Measurements from ENCODE around the gene TAAR1. TPM values are rescaled to one million over a fixed set of nuclear protein-coding genes. Genes with fewer than 3 reads are reported as not detected.
"Not testable (repeated sequence)": the region's sequence is repeated elsewhere in the genome, so short reads cannot be mapped to it uniquely, and the experiment has no call there.

Gene TAAR1
- total and polyA plus RNA-seq, 9 donors: not detected

DNA sequence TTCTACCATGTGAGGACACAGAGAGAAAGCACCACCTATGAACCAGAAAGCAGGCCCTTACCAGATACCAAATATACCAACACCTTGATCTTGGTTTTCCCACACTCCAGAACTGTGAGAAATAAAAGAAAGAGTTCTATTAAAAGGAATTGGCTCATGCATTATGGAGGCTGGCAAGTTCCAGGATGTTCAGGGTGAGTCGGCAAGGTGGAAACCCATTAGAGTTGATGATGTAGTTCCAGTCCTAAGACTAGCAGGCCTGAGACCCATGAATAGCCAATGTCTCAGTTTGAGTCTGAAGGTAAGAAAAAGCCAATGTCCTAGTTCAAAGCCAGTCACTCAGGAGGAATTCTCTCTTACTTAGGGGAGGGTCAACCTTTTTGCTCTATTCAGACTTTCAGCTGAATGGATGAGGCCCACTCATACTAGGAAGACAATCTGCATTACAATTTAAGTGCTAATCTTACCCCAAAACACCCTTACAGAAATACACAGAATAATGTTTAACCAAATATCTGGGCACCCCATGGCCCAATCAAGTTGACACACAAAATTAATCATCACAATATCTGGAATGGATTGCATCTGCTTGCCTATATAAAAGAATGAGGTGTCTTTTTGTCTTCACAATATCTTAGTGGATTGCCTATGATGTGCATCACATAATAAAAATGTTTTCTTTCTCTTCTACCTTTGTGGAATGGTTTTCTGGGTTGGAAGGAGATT is 5.5 kb upstream of the TAAR1 start:
- H3K27ac ChIP-seq (ENCODE audit: low read length): no peak overlapping the region
- DNase-seq: no peak
- WGBS (ENCODE audit: insufficient coverage): 83% methylated on average over 1 of the region's 1 CpG
- H3K4me3 ChIP-seq (ENCODE audit: low read length): no peak overlapping the region
- no peaks in the 10 kb centered on the region for H3K36me3 ChIP-seq (ENCODE audit: control insufficient read depth, insufficient read depth, low read length)
- H3K27me3 ChIP-seq (ENCODE audit: control insufficient read depth, insufficient read depth, low read length): no peaks in the 10 kb centered on the region
- no peaks in the 10 kb centered on the region for H3K9me3 ChIP-seq (replicated peaks; ENCODE audit: control insufficient read depth, low read depth, low read length)
- H3K4me1 ChIP-seq (ENCODE audit: control insufficient read depth, insufficient read depth, low read length): no peaks in the 10 kb centered on the region

- no peak overlapping the region for H3K27ac ChIP-seq (ENCODE audit: low read length)
- H3K4me3 ChIP-seq (ENCODE audit: low read length): no peak overlapping the region
- H3K36me3 ChIP-seq (ENCODE audit: control insufficient read depth, insufficient read depth, low read length): no peaks in the 10 kb centered on the region
- no CpG with 5 or more reads among the region's 1 CpG for WGBS (ENCODE audit: insufficient coverage)
- DNase-seq: no peak
- no peaks in the 10 kb centered on the region for H3K27me3 ChIP-seq (ENCODE audit: control insufficient read depth, insufficient read depth, low read length)
- H3K9me3 ChIP-seq (replicated peaks; ENCODE audit: control insufficient read depth, low read depth, low read length): no peaks in the 10 kb centered on the region
- H3K4me1 ChIP-seq (ENCODE audit: control insufficient read depth, insufficient read depth, low read length): no peaks in the 10 kb centered on the region
These were observed 4.7 kb upstream of the TAAR1 start for GRCh38 chr6:132663661-132664060.

DNA sequence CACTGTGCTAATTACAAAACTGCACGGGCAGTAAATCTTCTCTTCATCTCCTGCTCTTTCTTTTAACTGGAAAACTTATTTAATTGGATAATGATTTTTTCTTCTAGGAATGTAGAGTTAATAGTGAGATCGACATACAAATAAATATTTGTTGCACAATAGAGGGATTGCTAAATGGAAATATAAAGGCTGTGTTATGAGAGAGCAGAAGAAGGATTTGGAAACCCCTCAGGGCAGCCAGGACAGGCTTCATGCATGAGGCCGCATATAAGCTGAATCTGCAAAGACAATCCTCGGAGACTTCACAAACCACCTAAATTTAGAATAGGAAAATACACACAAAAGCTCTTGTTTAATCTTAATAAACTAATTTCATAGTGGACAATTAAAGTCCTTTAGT is 2.9 kb upstream of the TAAR1 start:
- no peak overlapping the region for H3K4me3 ChIP-seq (ENCODE audit: low read length)
- WGBS (ENCODE audit: insufficient coverage): no CpG with 5 or more reads among the region's 4 CpGs

GRCh38 chr6:132651062-132651461 is 7.9 kb downstream of the TAAR1 start:
- Histone ChIP-seq H3K27ac (ENCODE audit: low read length) (no peak overlapping the region), H3K27me3 (ENCODE audit: control insufficient read depth, insufficient read depth, low read length) (no peaks in the 10 kb centered on the region), H3K9me3 (replicated peaks; ENCODE audit: control insufficient read depth, low read depth, low read length) (no peaks in the 10 kb centered on the region), H3K4me3 (ENCODE audit: low read length) (no peak overlapping the region), H3K4me1 (ENCODE audit: control insufficient read depth, insufficient read depth, low read length) (no peaks in the 10 kb centered on the region), H3K36me3 (ENCODE audit: control insufficient read depth, insufficient read depth, low read length) (no peaks in the 10 kb centered on the region)
- DNase-seq: peak; percentile 3
- WGBS (ENCODE audit: insufficient coverage): 80% methylated on average over 1 of the region's 3 CpGs

More for the DNA sequence above, 2.9 kb upstream of the TAAR1 start:
- Histone ChIP-seq H3K27me3 (ENCODE audit: control insufficient read depth, insufficient read depth, low read length) (no peaks in the 10 kb centered on the region), H3K36me3 (ENCODE audit: control insufficient read depth, insufficient read depth, low read length) (no peaks in the 10 kb centered on the region), H3K27ac (ENCODE audit: low read length) (no peak overlapping the region), H3K9me3 (replicated peaks; ENCODE audit: control insufficient read depth, low read depth, low read length) (no peaks in the 10 kb centered on the region), H3K4me1 (ENCODE audit: control insufficient read depth, insufficient read depth, low read length) (no peaks in the 10 kb centered on the region)
- DNase-seq: no peak

DNA sequence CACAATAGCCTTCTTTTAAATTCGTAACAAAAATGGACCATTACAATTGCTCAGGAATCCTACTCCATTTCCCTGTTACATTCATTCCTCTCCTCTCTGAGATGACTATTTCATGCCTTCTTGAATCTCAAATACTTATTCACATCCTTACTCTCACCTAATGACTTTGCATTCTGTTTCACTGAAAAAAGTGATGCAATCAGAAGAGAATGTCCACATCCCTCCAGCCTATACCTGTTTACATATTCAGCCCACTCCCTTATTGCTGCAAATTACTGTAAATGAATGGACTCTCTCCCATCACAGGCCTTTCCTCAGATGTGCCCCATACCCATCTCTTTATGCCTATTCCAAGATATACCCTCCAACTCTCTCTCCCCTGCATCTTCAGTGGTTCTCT is 8.6 kb downstream of the TAAR1 start:
- no peak for DNase-seq
- Histone ChIP-seq H3K9me3 (replicated peaks; ENCODE audit: control insufficient read depth, low read depth, low read length) (no peaks in the 10 kb centered on the region), H3K27ac (ENCODE audit: low read length) (no peak overlapping the region), H3K4me1 (ENCODE audit: control insufficient read depth, insufficient read depth, low read length) (no peaks in the 10 kb centered on the region), H3K27me3 (ENCODE audit: control insufficient read depth, insufficient read depth, low read length) (no peaks in the 10 kb centered on the region), H3K4me3 (ENCODE audit: low read length) (no peak overlapping the region), H3K36me3 (ENCODE audit: control insufficient read depth, insufficient read depth, low read length) (no peaks in the 10 kb centered on the region)
- WGBS (ENCODE audit: insufficient coverage): 50% methylated on average over 1 of the region's 1 CpG

DNA sequence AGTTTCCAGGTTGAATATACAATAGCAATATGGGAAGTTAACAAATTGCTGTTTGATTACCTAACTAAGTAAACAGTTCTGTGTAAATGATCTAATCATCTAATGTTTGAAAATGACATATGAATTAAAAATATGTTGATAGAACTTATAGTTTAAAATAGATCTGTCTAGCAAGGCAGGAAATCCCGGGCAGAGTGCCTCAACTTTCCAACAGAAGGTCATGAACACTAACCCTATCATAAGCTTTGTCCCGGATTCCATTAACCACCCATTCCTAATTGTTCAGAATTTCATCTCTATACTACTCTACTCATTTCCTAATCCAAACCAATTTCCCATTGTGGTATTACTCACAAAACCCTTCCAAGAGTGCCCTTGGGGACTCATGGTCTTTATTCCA is 10.2 kb downstream of the TAAR1 start:
- 75% methylated on average over 2 of the region's 2 CpGs for WGBS (ENCODE audit: insufficient coverage)
- H3K4me3 ChIP-seq (ENCODE audit: low read length): no peak overlapping the region

GRCh38 chr6:132648356-132648755 is 10.6 kb downstream of the TAAR1 start:
- H3K36me3 ChIP-seq (ENCODE audit: control insufficient read depth, insufficient read depth, low read length): no peaks in the 10 kb centered on the region
- no CpG with 5 or more reads among the region's 2 CpGs for WGBS (ENCODE audit: insufficient coverage)
- H3K27me3 ChIP-seq (ENCODE audit: control insufficient read depth, insufficient read depth, low read length): no peaks in the 10 kb centered on the region
- H3K27ac ChIP-seq (ENCODE audit: low read length): no peak overlapping the region
- H3K9me3 ChIP-seq (replicated peaks; ENCODE audit: control insufficient read depth, low read depth, low read length): no peaks in the 10 kb centered on the region
- H3K4me1 ChIP-seq (ENCODE audit: control insufficient read depth, insufficient read depth, low read length): no peaks in the 10 kb centered on the region
- peak; percentile 12 for DNase-seq
- no peak overlapping the region for H3K4me3 ChIP-seq (ENCODE audit: low read length)

More for the DNA sequence above, 10.2 kb downstream of the TAAR1 start:
- no peaks in the 10 kb centered on the region for H3K27me3 ChIP-seq (ENCODE audit: control insufficient read depth, insufficient read depth, low read length)
- no peaks in the 10 kb centered on the region for H3K4me1 ChIP-seq (ENCODE audit: control insufficient read depth, insufficient read depth, low read length)
- no peak overlapping the region for H3K27ac ChIP-seq (ENCODE audit: low read length)
- no peak for DNase-seq
- H3K36me3 ChIP-seq (ENCODE audit: control insufficient read depth, insufficient read depth, low read length): no peaks in the 10 kb centered on the region
- H3K9me3 ChIP-seq (replicated peaks; ENCODE audit: control insufficient read depth, low read depth, low read length): no peaks in the 10 kb centered on the region

DNA sequence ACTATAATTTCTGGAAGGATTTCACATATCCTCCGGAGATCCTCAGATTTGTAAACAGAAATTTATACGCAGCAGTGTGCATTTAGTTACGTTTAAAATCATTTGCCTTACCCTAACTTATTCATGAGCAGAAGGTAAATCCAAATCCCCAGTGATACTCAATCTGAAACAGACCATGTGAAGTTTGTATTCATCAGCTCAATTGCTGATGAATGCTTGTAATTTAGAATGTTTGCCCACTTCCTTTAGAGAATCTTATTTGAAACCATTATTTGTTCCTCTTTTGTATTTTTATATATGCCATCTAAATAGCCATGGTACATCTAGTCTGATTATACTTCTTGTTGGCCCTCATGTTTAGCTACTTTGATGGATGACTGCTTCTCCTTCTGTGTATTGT is 15.4 kb downstream of the TAAR1 start:
- no peak overlapping the region for H3K27ac ChIP-seq (ENCODE audit: low read length)
- H3K27me3 ChIP-seq (ENCODE audit: control insufficient read depth, insufficient read depth, low read length): no peaks in the 10 kb centered on the region
- no peak for DNase-seq
- no CpG with 5 or more reads among the region's 3 CpGs for WGBS (ENCODE audit: insufficient coverage)
- no peaks in the 10 kb centered on the region for H3K9me3 ChIP-seq (replicated peaks; ENCODE audit: control insufficient read depth, low read depth, low read length)
- no peaks in the 10 kb centered on the region for H3K36me3 ChIP-seq (ENCODE audit: control insufficient read depth, insufficient read depth, low read length)
- H3K4me1 ChIP-seq (ENCODE audit: control insufficient read depth, insufficient read depth, low read length): no peaks in the 10 kb centered on the region
- H3K4me3 ChIP-seq (ENCODE audit: low read length): no peak overlapping the region

GRCh38 chr6:132637135-132637534 is 21.8 kb downstream of the TAAR1 start:
- H3K36me3 ChIP-seq (ENCODE audit: control insufficient read depth, insufficient read depth, low read length); H3K27me3 ChIP-seq (ENCODE audit: control insufficient read depth, insufficient read depth, low read length); H3K27ac ChIP-seq (ENCODE audit: low read length); H3K4me3 ChIP-seq (ENCODE audit: low read length); H3K9me3 ChIP-seq (replicated peaks; ENCODE audit: control insufficient read depth, low read depth, low read length); H3K4me1 ChIP-seq (ENCODE audit: control insufficient read depth, insufficient read depth, low read length); DNase-seq: not testable (repeated sequence)
- WGBS (ENCODE audit: insufficient coverage): no CpG with 5 or more reads among the region's 1 CpG

GRCh38 chr6:132635906-132636305 is 23.1 kb downstream of the TAAR1 start:
- not testable (repeated sequence) for H3K36me3 ChIP-seq (ENCODE audit: control insufficient read depth, insufficient read depth, low read length); H3K4me1 ChIP-seq (ENCODE audit: control insufficient read depth, insufficient read depth, low read length); H3K9me3 ChIP-seq (replicated peaks; ENCODE audit: control insufficient read depth, low read depth, low read length); H3K27ac ChIP-seq (ENCODE audit: low read length); DNase-seq; H3K4me3 ChIP-seq (ENCODE audit: low read length); H3K27me3 ChIP-seq (ENCODE audit: control insufficient read depth, insufficient read depth, low read length)
- no CpG with 5 or more reads among the region's 3 CpGs for WGBS (ENCODE audit: insufficient coverage)

DNA sequence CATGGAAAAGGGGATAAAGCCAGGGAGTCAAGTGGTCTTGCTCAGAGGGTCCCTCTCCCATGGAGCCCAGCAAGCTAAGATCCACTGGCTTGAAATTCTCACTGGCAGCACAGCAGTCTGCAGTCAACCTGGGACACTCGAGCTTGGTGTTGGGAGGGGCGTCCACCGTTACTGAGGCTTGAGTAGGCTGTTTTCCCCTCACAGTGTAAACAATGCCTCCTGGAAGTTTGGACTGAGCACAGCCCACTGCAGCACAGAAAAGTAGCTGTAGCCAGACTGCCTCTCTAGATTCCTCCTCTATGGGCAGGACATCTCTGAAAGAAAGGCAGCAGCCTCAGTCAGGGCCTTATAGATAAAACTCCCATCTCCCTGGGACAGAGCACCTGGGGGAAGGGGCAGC is 23.7 kb downstream of the TAAR1 start:
- not testable (repeated sequence) for H3K27me3 ChIP-seq (ENCODE audit: control insufficient read depth, insufficient read depth, low read length); H3K9me3 ChIP-seq (replicated peaks; ENCODE audit: control insufficient read depth, low read depth, low read length); H3K4me1 ChIP-seq (ENCODE audit: control insufficient read depth, insufficient read depth, low read length); H3K27ac ChIP-seq (ENCODE audit: low read length); H3K4me3 ChIP-seq (ENCODE audit: low read length); DNase-seq; H3K36me3 ChIP-seq (ENCODE audit: control insufficient read depth, insufficient read depth, low read length)
- WGBS (ENCODE audit: insufficient coverage): 80% methylated on average over 1 of the region's 3 CpGs
